Measurements from ENCODE around the gene RNASEH2A. TPM values are rescaled to one million over a fixed set of nuclear protein-coding genes. Genes with fewer than 3 reads are reported as not detected.

The RNASEH2A gene
- total RNA-seq, 1 donor from 2014 or later: 62.7 TPM

- DNase-seq (ENCODE audit: low read depth): no peak
- TF ChIP-seq, protein P1, sequence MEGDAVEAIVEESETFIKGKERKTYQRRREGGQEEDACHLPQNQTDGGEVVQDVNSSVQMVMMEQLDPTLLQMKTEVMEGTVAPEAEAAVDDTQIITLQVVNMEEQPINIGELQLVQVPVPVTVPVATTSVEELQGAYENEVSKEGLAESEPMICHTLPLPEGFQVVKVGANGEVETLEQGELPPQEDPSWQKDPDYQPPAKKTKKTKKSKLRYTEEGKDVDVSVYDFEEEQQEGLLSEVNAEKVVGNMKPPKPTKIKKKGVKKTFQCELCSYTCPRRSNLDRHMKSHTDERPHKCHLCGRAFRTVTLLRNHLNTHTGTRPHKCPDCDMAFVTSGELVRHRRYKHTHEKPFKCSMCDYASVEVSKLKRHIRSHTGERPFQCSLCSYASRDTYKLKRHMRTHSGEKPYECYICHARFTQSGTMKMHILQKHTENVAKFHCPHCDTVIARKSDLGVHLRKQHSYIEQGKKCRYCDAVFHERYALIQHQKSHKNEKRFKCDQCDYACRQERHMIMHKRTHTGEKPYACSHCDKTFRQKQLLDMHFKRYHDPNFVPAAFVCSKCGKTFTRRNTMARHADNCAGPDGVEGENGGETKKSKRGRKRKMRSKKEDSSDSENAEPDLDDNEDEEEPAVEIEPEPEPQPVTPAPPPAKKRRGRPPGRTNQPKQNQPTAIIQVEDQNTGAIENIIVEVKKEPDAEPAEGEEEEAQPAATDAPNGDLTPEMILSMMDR (conservative IDR thresholded peaks at IDR 0.05; ENCODE audit: low read depth, low read length): no peak
- peak overlapping the region; percentile 57 for H3K4me3 ChIP-seq (ENCODE audit: low read depth, low read length)
Observed at GRCh38 chr19:12782424-12783290, 23.7 kb upstream of the RNASEH2A start.

GRCh38 chr19:12783291-12783848 is 23.0 kb upstream of the RNASEH2A start:
- DNase-seq (ENCODE audit: low read depth): no peak
- TF ChIP-seq, protein P1 (conservative IDR thresholded peaks at IDR 0.05; ENCODE audit: low read depth, low read length): no peak
- H3K4me3 ChIP-seq (ENCODE audit: low read depth, low read length): peak overlapping the region; percentile 57

- no peak for DNase-seq (ENCODE audit: low read depth)
- H3K4me3 ChIP-seq (ENCODE audit: low read depth, low read length): no peak overlapping the region
Observed at GRCh38 chr19:12783849-12784393, 22.5 kb upstream of the RNASEH2A start.

DNA sequence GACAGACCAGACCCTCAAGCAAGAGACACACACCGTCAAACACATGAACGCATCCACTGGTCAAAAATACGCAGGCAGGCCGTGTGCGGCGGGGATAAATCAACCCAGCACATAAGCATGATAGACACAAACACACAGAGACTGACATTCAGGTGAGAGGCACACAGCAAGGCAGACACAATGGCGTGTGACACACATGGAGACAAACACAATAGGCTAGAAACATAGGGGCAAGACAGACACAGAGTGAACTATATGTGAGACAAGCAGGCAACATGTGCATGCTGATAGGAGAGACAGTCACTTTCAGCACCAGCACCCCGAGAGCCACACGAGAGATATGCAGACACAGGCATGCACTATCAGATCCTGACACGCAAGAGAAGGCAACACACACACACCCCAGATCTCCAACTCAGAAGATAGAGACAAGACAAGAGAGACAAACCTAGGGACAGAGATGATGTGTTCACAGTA is 22.0 kb upstream of the RNASEH2A start:
- H3K4me3 ChIP-seq (ENCODE audit: low read depth, low read length): no peak overlapping the region
- TF ChIP-seq, protein P1 (conservative IDR thresholded peaks at IDR 0.05; ENCODE audit: low read depth, low read length): no peak
- no peak for DNase-seq (ENCODE audit: low read depth)

More at GRCh38 chr19:12783849-12784393, 22.5 kb upstream of the RNASEH2A start:
- TF ChIP-seq, protein P1 (conservative IDR thresholded peaks at IDR 0.05; ENCODE audit: low read depth, low read length): no peak

GRCh38 chr19:12784871-12785430 is 21.4 kb upstream of the RNASEH2A start:
- TF ChIP-seq, protein P1 (conservative IDR thresholded peaks at IDR 0.05; ENCODE audit: low read depth, low read length): no peak
- DNase-seq (ENCODE audit: low read depth): no peak
- H3K4me3 ChIP-seq (ENCODE audit: low read depth, low read length): no peak overlapping the region

GRCh38 chr19:12785431-12786031 is 20.9 kb upstream of the RNASEH2A start:
- no peak for DNase-seq (ENCODE audit: low read depth)
- H3K4me3 ChIP-seq (ENCODE audit: low read depth, low read length): no peak overlapping the region
- TF ChIP-seq, protein P1 (conservative IDR thresholded peaks at IDR 0.05; ENCODE audit: low read depth, low read length): no peak
